Measurements from ENCODE around the gene TNS4.

Gene TNS4

DNA sequence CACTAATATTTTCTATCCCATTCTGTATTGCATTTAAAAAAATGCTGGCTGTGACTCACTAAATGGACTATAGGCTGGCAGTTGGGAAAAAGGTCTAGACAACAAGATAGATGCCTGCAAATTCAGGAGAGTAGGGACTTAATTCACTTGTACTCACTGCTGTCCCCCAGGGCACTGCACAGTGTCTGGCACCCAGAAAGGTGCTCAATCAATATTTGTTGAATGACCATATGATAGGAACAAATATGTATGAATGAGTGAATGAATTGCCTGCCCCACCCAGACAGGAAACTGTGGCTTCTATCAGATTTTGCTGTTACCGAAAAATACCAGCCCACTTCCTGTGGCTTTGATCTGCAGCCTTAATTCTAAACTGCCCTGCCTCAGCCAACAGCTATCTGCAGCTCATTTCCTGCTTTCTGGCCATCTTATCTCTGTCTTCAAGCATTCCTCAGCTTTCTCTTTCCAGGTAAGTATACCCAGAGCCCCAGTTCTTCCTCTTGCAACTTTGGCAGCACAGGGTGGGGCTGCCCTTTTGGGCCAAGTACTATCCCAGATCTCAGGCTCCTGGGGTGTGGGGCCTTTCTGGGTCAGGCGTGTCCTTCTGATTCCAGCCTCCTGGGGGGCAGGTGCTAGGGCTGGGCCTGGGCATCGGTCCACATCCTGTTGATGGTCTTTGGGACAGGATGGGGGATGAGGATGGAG, 15.3 kb upstream of the TNS4 start:
- no peak for FAIRE-seq

DNA sequence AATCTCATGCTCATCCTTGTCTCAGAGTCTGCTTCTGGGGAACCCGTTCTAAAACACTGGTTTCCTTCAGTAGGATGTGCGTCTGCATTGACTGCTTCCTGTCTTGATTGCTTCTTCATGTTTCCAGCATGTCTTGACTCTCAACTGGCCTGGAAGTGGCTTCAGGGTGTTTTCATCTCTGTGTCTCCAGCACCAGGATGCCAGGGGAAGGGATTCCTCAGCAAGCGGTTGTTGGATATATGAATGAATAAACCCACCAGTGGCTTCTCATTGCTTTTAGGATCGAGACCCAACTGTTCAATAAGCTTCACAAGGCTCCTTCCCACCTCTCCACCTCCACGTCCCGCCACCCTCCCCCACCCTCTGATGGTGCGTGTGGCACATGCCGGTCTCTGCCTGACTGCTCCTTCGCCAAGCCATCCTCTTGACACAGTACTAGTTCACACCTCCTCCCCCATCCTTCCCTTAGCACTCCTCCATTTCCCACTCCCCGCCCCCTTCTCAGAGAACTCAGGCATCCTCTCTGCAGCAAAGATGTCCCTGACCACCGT, 14.1 kb upstream of the TNS4 start:
- no peak for FAIRE-seq

DNA sequence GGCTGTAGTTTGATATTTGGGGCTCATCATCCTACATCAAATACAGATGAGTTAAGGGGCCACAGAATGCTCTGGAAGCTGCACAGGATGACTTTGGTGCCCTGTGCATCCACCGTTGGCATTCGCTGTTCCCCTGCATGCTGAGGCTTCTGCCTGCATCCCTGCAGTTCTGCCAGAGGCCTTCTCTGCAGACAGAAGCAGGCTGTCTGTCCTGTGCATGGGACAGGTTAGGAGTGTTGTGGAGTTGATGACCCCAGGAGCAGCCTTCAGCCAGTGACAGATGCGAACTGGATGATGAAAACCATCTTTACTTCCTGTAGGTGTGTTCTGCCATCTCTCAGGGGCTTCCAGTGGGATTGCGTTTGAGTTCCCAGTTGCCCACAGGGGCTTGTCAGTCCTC, 13.6 kb upstream of the TNS4 start:
- FAIRE-seq = no peak

DNA sequence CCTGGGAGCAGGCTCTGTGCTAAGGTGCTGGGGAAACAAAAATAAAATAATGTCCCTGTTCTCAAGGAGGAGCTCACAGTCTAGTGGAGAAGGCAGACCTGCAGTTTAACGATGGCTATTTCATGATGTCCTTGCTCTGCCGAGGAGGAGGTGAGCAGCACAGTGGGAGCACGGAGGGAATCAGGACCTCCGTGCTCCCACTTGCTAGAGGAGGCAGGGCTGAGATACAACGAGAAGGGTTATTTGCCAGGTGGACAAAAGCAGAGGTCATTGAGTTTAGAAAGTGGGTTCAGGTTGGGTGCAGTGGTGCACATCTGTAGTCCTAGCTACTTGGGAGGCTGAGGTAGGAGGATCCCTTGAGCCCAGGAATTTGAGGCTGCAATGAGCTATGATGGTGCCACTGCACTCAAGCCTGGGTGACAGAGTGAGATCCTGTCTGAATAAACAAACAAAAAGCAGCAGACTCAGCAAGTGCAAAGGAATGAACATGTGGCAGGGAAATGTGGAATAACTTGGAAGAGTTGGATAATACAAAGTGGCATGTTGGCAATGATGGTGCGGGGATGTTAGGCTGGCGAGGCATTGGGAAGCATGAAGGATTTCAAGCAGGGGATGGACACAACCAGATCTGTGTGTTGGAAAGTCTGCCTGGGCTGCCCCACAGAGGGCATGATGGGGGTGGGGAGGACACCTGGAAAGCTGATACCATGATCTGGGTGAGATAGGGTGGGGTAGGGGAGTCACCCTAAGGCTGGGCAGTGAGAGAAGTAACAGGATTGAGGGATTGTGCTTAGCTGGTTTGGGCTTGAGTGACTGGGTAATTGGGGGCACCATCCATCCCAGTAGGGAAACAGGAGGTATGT, 12.8 kb upstream of the TNS4 start:
- FAIRE-seq = no peak

DNA sequence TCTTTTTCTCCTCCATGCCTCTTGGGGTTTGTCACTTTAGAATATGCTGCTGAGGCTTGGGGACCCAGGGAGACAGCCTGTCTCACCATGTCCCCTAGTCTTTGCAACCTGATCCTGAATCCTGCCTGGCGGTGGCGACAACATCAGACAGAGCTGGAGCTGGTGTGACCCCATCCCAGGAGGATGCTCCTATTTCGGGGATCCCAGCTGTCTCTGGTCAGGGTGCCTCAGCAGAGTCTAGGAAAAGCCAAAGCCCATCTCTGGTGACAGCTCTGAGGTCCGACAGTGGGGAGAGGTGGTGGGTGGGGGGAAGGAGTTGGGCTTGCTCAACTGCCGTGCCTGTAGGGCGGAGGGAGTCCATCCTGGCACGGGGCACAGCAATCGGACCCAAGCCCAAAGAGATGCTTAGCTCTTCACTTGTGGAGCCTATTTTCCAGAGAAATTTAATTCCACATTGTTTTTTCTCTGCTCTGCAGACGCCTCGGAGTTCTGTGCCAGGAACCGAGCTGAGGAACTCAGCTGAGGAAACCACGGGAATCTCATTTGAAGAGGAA, 10.3 kb upstream of the TNS4 start:
- no peak for FAIRE-seq

DNA sequence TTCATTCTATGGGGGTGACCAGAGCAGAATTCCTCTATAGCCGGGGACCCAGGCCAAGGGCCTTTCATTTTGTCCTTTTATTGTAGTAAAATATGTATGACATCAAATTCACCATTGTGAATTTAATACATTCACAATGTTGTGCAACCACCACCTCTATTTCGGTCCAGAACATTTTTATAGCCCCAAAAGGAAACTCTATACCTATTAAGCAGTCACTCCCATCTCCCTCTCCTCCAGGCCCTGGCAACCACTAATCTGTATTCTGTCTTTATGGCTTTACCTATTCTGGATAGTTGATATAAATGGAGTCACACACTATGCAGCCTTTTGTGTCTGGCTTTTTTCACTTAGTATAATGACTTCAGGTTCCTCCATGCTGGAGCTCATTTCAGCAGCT, 9.7 kb upstream of the TNS4 start:
- FAIRE-seq = no peak

DNA sequence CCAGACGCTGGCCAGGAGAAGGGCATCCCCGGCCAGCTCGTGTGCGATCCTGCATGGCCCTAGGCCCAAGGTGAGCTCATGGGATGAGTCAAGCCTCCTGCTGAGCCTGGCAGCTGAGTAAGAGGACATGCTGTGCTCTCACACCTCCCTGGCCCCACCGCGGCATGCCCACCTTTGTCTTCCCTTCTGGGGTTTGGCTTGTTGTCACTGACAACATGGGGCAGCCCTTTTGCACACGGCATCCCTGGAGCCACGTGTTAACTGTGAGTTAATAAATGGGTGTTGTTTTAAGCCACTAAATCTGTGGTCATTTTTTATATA, 8.9 kb upstream of the TNS4 start:
- no peak for FAIRE-seq

DNA sequence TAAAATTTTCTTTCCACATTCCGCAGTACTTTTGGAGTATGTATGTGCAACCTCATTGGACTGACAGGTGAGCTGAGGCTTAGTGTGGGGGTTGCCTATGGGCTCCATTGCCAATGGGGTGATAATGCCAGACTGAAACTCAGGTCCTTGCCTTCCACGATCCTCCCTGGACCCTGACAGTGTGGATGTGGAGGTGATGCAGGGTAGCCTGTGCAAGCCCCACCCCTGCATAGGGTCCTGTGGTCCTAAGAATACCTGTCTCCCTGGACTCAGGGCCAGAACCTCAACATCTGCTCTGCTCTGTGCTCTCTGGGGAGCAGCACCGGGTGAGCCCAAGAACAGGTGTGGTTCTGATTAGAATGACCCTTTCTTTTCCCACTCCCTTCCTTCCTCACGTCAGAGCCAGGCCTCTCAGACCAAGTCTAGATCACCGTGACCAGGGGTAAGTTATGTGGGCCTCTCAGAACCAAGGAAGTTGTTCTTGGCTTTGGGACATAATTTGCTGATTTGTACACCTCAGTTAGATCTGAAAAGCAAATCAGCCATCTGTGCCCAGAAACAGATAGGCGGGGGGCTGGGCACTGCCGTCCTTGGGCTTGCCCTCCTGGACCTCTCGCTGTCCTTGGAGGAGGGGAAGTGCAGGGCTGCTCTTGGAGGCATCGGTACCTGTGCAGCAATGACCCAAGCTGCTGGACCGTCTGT, 8.4 kb upstream of the TNS4 start:
- no peak for FAIRE-seq

DNA sequence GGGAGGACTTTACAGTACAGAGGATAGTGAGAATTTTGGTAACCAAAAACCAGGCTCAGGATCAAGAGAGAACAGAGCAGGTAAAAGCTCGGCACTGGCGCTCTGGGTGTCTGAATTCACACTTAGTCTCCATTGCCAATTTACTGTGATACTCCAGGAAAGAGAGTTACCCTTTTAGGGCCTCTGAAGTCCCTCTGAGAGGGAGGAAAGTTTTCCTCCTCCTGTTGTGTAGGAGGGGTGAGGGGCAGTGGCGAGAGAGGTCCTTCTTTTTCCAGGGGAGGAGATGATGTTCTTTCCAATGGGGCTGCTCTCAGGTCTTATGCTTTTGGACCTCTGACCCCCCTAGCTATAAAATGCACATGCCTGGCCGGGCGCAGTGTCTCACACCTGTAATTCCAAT, 5.4 kb upstream of the TNS4 start:
- no peak for FAIRE-seq

DNA sequence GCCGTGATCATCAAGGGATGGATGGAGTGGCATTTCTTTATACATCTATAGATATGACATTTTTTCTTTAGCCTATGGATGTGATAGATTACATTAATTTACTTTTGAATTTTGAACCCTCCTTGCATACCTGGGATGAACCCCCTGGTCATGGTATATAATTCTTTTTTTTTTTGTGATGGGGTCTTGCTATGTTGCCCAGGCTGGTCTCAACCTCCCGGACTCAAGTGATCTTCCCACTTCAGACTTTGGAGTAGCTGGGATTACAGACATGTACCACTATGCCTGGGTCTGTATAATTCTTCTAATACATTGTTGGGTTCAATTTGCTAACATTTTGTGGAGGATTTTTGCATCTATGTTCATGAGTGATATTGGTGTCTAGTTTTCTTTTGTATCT, 1.7 kb upstream of the TNS4 start:
- no peak for FAIRE-seq

DNA sequence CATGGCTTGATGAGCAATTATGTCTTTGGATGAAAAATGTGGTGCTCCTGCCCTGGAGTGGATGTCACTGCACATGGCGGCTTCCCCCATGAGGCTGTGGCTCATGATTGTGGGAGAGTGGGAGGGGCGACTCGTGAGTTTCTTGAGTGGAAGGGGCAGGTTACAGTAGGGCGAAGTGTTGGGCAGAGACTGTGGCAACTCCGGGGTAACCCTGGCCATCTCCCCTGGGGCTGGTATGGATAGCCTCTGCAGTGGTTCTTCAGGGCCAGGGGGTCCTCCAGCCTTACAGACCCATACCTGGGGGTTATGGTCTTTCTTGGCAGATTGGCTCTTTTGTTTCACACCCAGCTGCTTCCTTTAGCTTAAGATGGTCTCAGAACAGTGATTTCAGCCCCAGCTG, 1.3 kb upstream of the TNS4 start:
- no peak for FAIRE-seq

DNA sequence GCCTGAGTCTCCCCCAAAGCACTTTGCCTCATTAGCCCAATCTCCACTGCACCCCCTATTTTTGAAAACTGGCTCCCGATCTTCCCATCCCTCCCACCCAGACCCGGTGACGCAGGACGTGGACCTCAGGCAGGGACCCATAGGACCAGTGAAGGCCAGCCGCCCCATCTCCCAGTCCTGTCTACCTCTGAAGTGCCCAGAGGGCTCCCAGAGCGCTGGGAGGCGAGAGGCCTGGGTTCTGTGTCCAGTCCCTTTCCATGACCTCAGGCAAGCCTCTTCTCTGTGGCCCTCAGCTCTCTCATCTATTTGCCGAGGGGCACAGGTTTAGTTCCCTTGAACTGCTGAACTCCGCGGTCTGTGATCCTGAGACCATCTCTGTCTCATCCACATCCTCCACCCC, 714 bp downstream of the TNS4 start:
- FAIRE-seq = no peak

DNA sequence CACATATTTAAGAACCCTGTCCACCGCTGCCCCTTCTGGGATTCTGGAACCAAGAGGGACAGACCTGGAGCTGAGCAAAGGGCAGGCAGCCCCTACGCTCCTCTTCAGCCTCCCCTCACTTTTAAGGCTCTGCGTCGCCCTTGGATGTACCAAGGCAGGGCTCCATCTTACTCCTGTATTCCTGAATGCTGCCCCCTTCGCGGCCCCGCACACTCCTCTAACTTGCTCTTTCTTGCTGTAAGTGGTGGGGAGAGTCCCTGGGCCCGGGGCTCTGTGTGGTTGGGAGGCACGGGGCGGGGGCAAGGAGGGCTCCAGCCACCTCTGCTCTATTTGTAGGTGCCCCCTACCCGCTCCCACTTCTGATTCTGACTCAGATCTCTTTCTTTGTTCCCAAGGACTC, 1.2 kb downstream of the TNS4 start:
- FAIRE-seq = no peak

DNA sequence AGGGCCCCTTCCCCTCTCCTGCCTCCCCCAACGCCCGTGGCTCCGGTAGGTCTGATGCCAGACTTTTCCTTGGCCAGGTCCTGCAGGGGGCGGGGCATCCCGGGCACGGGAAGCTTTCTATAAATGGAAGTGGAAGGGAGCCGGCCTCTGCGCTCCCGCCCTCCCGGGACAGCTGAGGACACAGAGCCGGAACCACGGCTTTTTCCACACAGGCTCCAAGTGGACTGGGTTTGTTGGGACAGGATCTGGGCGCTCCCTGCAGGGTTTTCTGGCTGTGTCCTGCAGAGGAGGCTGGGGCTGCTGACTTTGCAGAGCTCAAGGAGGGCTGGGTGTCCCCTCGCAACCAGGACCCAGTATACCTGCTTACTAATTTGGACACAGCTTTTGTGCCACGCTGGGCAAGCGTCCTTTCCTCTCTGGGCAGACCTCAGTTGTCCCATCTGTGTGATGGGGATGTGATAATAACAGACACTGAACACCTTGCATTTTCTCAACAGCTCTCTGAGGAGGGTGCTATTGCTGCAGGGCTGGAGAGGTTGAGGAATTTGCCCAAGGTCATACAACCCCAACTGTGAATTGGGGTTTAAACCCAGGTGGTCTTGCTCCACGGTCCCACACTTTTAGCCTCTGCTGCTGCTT, 1.8 kb downstream of the TNS4 start:
- FAIRE-seq = no peak

DNA sequence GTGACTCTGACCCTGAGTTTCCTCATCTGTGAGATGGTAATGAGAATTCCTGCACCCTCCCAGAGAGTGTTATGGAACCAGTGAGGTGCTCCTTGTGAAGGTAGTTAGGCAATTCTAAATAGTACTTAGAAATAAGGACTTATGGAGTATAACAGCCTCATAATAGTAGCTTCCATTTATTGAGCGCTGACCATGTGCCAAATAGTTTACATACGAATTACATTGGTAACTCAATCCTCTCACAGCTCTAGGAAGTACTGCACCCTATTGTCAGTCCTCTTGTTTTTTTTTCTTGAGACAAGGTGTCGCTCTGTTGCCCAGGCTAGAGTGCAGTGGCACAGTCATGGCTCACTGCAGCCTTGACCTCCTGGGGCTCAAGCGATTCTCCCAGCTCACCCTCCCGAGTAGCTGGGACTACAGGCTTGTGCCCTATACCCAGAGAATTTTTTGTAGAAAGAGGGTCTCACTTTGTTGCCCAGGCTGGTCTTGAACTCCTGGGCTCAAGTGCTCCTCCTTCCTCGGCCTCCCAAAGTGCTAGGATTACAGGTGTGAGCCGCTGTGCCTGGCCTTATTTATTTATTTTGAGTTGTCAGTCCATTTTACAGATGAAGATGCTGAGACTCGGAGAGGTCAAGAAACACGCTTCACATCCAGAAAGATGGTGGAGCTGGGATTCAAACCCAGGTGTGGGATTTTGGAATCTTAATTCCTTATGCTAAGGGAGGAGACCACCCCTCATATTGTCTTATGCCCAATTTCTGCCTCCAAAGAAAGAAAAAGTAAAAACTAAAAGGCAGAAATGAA, 2.9 kb downstream of the TNS4 start:
- no peak for FAIRE-seq

DNA sequence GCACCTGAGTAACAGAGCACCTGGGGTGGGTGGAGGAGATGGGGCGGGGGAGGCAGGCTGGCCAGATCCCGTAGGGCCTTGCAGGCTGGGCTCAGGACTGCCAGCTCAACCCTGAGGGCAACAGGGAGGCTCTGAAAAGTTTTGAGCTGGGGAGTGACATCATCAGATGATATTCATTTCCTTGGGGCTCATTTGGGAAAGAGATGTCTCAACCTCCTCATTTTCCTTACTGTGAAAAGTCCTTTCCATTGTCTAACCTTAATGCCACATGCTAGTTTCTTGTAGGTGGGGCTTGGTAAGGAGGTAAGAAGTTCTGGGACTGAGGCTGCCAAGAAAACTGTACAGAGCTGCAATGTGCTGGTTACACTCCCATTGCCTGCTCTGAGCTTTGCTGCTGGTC, 3.7 kb downstream of the TNS4 start:
- FAIRE-seq = no peak

DNA sequence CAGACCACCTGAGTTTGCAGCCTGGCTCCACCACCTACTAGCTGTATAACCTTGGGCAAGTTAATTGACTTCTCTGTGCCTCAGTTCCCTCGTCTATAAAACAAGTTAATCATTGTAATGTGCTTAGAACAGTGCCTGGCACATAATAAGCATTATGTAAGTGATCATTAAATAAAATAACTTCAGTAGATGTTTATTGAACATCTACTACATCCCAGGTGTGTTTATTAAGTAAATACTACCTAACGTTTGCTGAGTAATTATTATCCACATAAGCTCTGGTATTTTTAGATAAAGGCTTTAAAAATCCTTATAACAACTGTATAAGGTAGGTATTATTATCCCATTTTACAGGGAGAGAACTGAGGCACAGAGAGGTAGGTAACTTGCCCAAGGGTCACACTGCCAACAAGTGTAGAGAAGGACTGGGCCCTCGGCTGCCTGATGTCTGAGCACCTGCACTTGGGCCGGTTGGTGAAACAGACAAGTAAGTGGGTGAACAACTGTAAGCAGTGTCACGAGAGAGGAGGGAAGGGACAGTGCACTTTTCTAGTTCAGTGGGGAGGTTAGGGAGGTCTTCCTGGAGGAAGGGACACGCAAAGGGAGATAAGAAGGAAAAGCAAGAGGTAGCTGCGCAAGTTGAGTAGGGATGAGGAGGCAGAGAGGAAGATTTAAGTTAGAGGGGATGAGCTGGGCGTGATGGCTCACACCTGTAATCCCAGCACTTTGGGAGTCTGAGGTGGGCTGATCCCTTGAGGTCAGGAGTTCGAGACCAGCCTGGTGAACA, 4.6 kb downstream of the TNS4 start:
- FAIRE-seq = no peak

DNA sequence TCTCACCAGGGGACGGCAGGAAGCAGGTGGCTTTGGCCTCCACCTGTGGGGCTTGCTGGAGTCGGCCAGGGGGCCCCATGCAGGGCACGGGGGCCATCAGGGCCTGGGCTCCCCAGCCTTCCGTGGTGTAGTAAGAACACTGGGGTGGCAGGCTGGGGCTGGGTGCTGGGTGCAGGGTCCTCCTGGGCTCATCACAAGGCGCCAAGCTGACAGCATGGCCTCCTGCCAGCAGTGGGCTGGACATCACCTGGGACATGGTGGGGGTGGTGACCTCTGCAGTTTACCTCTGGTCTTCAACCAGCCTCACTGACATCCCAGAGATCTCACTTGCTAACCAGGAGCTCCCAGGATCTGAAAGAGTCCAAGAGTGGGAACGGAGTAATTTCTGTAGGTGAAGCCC, 5.3 kb downstream of the TNS4 start:
- FAIRE-seq = no peak

DNA sequence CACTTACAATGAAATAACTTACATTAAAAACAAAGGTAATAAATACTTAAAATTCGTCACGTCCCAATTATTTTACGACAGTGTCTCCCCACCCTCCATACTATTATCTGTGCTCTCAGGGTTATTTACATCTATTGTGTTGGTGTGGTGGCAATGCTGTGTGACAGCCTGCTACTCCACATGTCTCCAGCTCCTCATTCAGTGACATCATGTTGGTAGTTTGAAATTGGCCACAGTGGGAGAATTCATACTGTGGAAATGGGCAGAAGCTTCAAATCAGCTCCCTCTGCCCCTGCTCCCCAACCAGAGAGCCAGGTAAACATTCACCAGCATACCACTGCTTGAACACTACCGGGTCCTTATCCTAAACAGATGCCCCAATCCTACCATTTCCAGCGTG, 6.3 kb downstream of the TNS4 start:
- FAIRE-seq = no peak

DNA sequence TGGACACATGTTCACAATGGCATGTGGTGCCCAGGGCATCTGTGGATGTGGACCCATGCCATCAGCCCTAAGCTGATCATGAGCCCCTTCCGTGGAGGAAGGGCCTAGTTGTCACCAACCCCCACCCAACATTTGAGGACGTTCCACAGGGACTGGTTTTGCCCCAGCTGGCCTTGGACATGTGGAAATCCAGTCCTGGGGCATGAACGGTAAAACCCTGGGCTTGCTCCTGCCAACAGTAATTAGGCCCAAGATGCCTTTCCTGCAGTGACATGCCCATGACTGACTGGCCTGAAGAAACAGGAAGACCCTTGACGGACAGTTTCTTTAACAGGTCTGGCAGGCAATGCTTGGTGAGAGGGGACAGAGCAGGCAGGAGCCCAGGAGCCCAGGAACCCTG, 7.7 kb downstream of the TNS4 start:
- no peak for FAIRE-seq

DNA sequence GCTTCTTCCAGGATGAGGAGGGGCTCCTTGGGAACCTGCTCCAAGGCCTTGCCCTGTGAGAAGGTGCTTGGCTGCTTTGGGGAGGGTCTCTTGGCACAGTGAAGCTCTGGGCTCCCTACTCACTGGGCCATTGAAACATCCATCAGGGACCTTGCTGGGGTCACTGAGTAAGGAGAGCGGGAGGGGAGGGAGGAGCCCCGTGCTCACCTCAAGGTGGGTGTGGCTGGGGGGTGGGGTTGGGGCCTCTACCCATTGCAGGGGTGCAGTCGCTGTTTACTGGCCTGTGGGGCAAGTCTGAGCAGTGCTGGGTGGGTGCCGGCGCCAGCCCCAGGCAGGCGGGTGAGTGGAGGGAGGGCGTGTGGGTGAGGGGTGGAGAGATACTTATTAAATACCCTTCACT, 9.9 kb downstream of the TNS4 start:
- no peak for FAIRE-seq
